Measurements from ENCODE around the gene DGKQ. TPM values are rescaled to one million over a fixed set of nuclear protein-coding genes. Genes with fewer than 3 reads are reported as not detected.

The DGKQ gene
- total and polyA plus RNA-seq, 2 of the 13 experiments (the other 11 are each of a cell fraction or from before 2014, with no cell fraction given), result 4.5 to 7.2 TPM

GRCh38 chr4:1011022-1011665, 37.8 kb upstream of the DGKQ start, which contains the start of gene FGFRL1 (continued):
- no peak for TF ChIP-seq KDM3A (CRISPR knock-in tag; IDR thresholded peaks at IDR 0.05; ENCODE audit: low read depth)
- no peak for TF ChIP-seq RBAK (CRISPR knock-in tag; IDR thresholded peaks at IDR 0.05)
- TF ChIP-seq, protein P1, sequence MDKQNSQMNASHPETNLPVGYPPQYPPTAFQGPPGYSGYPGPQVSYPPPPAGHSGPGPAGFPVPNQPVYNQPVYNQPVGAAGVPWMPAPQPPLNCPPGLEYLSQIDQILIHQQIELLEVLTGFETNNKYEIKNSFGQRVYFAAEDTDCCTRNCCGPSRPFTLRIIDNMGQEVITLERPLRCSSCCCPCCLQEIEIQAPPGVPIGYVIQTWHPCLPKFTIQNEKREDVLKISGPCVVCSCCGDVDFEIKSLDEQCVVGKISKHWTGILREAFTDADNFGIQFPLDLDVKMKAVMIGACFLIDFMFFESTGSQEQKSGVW (CRISPR knock-in tag; IDR thresholded peaks at IDR 0.05; ENCODE audit: borderline replicate concordance), result no peak
- TF ChIP-seq SATB2 (CRISPR knock-in tag; IDR thresholded peaks at IDR 0.05), result no peak
- TF ChIP-seq SP2 (CRISPR knock-in tag; IDR thresholded peaks at IDR 0.05), result peak; percentile 59
- TF ChIP-seq RFX3 (CRISPR knock-in tag; IDR thresholded peaks at IDR 0.05), result no peak
- TF ChIP-seq MAZ (IDR thresholded peaks at IDR 0.05; ENCODE audit: borderline replicate concordance, low read depth, low read length), result peak; percentile 54; the same call in 1 of the 2 replicates
- TF ChIP-seq MAZ (CRISPR knock-in tag; IDR thresholded peaks at IDR 0.05; ENCODE audit: low read depth), result no peak
- no peak for TF ChIP-seq NBN (conservative IDR thresholded peaks at IDR 0.05)
- no peak for TF ChIP-seq NR0B2 (CRISPR knock-in tag; IDR thresholded peaks at IDR 0.05)
- TF ChIP-seq ZNF615 (CRISPR knock-in tag; IDR thresholded peaks at IDR 0.05; ENCODE audit: borderline replicate concordance), result no peak
- no peak for TF ChIP-seq KDM2A (CRISPR knock-in tag; IDR thresholded peaks at IDR 0.05; ENCODE audit: borderline replicate concordance, low read depth)
- no peak for TF ChIP-seq ZFP90 (CRISPR knock-in tag; IDR thresholded peaks at IDR 0.05; ENCODE audit: borderline replicate concordance)
- no peak for TF ChIP-seq ZNF589 (CRISPR knock-in tag; conservative IDR thresholded peaks at IDR 0.05)
- TF ChIP-seq TFE3 (CRISPR knock-in tag; IDR thresholded peaks at IDR 0.05), result no peak
- TF ChIP-seq ZNF614 (CRISPR knock-in tag; IDR thresholded peaks at IDR 0.05; ENCODE audit: borderline replicate concordance), result no peak
- TF ChIP-seq RAD21 (CRISPR knock-in tag; IDR thresholded peaks at IDR 0.05), result no peak
- 0 out of 2 replicates have a peak, but pooled peaks have one; percentile 30 for TF ChIP-seq RBFOX2 (IDR thresholded peaks at IDR 0.05; ENCODE audit: low read depth, low read length)
- no peak for TF ChIP-seq XBP1 (CRISPR knock-in tag; IDR thresholded peaks at IDR 0.05)
- TF ChIP-seq TAF1 (CRISPR knock-in tag; IDR thresholded peaks at IDR 0.05), result peak; percentile 25; the same call in 1 of the 2 replicates
- TF ChIP-seq MEF2D (CRISPR knock-in tag; IDR thresholded peaks at IDR 0.05), result no peak
- TF ChIP-seq, protein P2, sequence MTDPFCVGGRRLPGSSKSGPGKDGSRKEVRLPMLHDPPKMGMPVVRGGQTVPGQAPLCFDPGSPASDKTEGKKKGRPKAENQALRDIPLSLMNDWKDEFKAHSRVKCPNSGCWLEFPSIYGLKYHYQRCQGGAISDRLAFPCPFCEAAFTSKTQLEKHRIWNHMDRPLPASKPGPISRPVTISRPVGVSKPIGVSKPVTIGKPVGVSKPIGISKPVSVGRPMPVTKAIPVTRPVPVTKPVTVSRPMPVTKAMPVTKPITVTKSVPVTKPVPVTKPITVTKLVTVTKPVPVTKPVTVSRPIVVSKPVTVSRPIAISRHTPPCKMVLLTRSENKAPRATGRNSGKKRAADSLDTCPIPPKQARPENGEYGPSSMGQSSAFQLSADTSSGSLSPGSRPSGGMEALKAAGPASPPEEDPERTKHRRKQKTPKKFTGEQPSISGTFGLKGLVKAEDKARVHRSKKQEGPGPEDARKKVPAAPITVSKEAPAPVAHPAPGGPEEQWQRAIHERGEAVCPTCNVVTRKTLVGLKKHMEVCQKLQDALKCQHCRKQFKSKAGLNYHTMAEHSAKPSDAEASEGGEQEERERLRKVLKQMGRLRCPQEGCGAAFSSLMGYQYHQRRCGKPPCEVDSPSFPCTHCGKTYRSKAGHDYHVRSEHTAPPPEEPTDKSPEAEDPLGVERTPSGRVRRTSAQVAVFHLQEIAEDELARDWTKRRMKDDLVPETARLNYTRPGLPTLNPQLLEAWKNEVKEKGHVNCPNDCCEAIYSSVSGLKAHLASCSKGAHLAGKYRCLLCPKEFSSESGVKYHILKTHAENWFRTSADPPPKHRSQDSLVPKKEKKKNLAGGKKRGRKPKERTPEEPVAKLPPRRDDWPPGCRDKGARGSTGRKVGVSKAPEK (CRISPR knock-in tag; IDR thresholded peaks at IDR 0.05; ENCODE audit: borderline replicate concordance), result no peak
- TF ChIP-seq AGO2 (optimal IDR thresholded peaks at IDR 0.05; ENCODE audit: low read depth, low read length), result no peak
- no peak for TF ChIP-seq TERF1 (CRISPR knock-in tag; IDR thresholded peaks at IDR 0.05)
- no peak for TF ChIP-seq ZNF367 (CRISPR knock-in tag; IDR thresholded peaks at IDR 0.05; ENCODE audit: borderline replicate concordance)
